IPS DF 6.9 (cell line): ENCODE results near the gene LPP.

ENCODE experiments used
- DNase-seq: peaks from one replicate; pipeline ENCODE4 v3.0.0-alpha.2; 2013; ENCODE audit warnings: low read depth, low spot score
- H3K27ac ChIP-seq: one replicate; pipeline ENCODE4 v1.5.1; 2013; ENCODE audit warnings: low read length, control low read depth
- H3K27me3 ChIP-seq: 2 replicates; pipeline ENCODE4 v1.6.1; 2013; ENCODE audit warnings: mild to moderate bottlenecking, low read length; ENCODE audit not compliant: control insufficient read depth, insufficient read depth
- H3K36me3 ChIP-seq: 2 replicates; pipeline ENCODE4 v1.6.1; 2013; ENCODE audit warnings: low read length; ENCODE audit not compliant: control insufficient read depth, insufficient read depth
- H3K4me1 ChIP-seq: 2 replicates; pipeline ENCODE4 v1.6.1; 2013; ENCODE audit warnings: low read length; ENCODE audit not compliant: control insufficient read depth, insufficient read depth
- H3K4me3 ChIP-seq: 2 replicates; pipeline ENCODE4 v1.5.1; 2013; ENCODE audit warnings: mild to moderate bottlenecking, low read length
- H3K9me3 ChIP-seq: 2 replicates; pipeline ENCODE4 v1.6.1; 2013; ENCODE audit warnings: low read length, inconsistent platforms; ENCODE audit not compliant: control insufficient read depth, insufficient read depth
- WGBS: extraction: QIAGEN DNeasy Blood & Tissue Kit; methylation state at CpG from one replicate; pipeline ENCODE4 v1.1.7; 2013; ENCODE audit warnings: mixed read lengths, missing lambda C conversion rate; ENCODE audit not compliant: insufficient read length, insufficient coverage; 5-methylcytosine and 5-hydroxymethylcytosine counted together

Gene LPP

DNA sequence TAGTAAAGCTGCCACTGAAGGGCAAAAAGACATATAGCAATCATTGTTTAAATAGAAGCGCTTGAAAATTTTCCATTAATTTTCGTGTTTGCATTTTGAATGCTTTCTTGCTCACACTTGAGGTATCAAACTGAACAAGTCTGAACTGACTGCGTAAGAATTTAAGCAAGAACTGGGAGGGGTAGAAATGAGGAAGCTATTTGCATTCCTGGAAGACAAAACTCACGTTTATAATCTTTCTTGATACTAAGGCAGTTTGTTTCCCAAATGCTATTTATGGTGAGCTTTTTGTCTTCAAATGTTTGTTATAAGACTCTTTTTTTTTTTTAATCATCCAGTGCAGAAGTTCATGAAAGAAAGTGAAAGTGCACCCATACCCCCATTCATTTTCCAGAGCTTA, 518.0 kb downstream of the LPP start:
- Histone ChIP-seq H3K27ac (no peak overlapping the region), H3K4me3 (no peak overlapping the region), H3K27me3 (no peaks in the 10 kb centered on the region), H3K4me1 (no peaks in the 10 kb centered on the region; the same call in 1 of the 2 replicates), H3K36me3 (no peaks in the 10 kb centered on the region), H3K9me3 (no peaks in the 10 kb centered on the region)
- DNase-seq = no peak
- WGBS = no CpG with 5 or more reads among the region's 4 CpGs

- Histone ChIP-seq H3K9me3 (no peaks in the 10 kb centered on the region), H3K4me1 (no peaks in the 10 kb centered on the region; the same call in 1 of the 2 replicates), H3K36me3 (no peaks in the 10 kb centered on the region), H3K4me3 (no peak overlapping the region), H3K27me3 (no peaks in the 10 kb centered on the region), H3K27ac (no peak overlapping the region)
- no CpG with 5 or more reads among the region's 4 CpGs for WGBS
- no peak for DNase-seq
Measured at GRCh38 chr3:188672840-188673239, 518.9 kb downstream of the LPP start.

GRCh38 chr3:188673646-188674186, 519.8 kb downstream of the LPP start:
- H3K9me3 ChIP-seq = no peaks in the 10 kb centered on the region
- H3K27me3 ChIP-seq = no peaks in the 10 kb centered on the region
- no peaks in the 10 kb centered on the region for H3K36me3 ChIP-seq
- no peak overlapping the region for H3K4me3 ChIP-seq
- DNase-seq = no peak
- H3K27ac ChIP-seq = no peak overlapping the region
- no CpG with 5 or more reads among the region's 1 CpG for WGBS
- H3K4me1 ChIP-seq = no peaks in the 10 kb centered on the region; the same call in 1 of the 2 replicates

GRCh38 chr3:188674595-188674994, 520.6 kb downstream of the LPP start:
- H3K27me3 ChIP-seq = no peaks in the 10 kb centered on the region
- no peak overlapping the region for H3K27ac ChIP-seq
- H3K9me3 ChIP-seq = no peaks in the 10 kb centered on the region
- no peak for DNase-seq
- WGBS = no CpG with 5 or more reads among the region's 3 CpGs
- no peak overlapping the region for H3K4me3 ChIP-seq
- no peaks in the 10 kb centered on the region; the same call in 1 of the 2 replicates for H3K4me1 ChIP-seq
- no peaks in the 10 kb centered on the region for H3K36me3 ChIP-seq

- Histone ChIP-seq H3K27me3 (no peaks in the 10 kb centered on the region), H3K36me3 (no peaks in the 10 kb centered on the region), H3K27ac (no peak overlapping the region), H3K4me3 (no peak overlapping the region), H3K9me3 (no peaks in the 10 kb centered on the region), H3K4me1 (no peaks in the 10 kb centered on the region; the same call in 1 of the 2 replicates)
- no peak for DNase-seq
- no CpG with 5 or more reads among the region's 1 CpG for WGBS
Measured at GRCh38 chr3:188677344-188677743, 523.4 kb downstream of the LPP start.

GRCh38 chr3:188680189-188680588, 526.2 kb downstream of the LPP start:
- WGBS = no CpG with 5 or more reads among the region's 1 CpG
- H3K4me1 ChIP-seq = no peaks in the 10 kb centered on the region
- no peak for DNase-seq
- H3K9me3 ChIP-seq = no peaks in the 10 kb centered on the region
- no peaks in the 10 kb centered on the region for H3K36me3 ChIP-seq
- H3K27me3 ChIP-seq = no peaks in the 10 kb centered on the region
- H3K4me3 ChIP-seq = no peak overlapping the region
- H3K27ac ChIP-seq = no peak overlapping the region

DNA sequence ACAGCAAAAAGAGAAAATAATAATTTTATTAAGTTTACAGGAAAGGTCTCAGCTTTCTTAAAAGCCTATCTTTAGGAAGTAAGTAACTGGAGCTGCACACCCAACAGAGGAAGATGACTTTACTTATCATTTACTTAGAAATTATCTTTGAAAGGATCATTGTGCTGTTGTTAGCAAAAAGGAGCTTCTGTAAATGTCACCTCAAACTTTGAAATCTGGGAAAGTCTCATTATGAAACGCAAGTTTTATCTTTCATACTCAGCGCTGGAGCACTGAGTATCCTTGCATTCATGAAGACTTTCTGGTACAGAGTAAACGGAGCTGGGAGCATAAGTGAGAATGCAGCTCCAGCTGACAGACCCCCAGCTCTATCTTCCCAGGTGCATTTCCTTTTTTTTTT, 526.6 kb downstream of the LPP start:
- DNase-seq = no peak
- Histone ChIP-seq H3K4me1 (no peaks in the 10 kb centered on the region), H3K9me3 (no peaks in the 10 kb centered on the region), H3K4me3 (no peak overlapping the region), H3K27me3 (no peaks in the 10 kb centered on the region), H3K36me3 (no peaks in the 10 kb centered on the region), H3K27ac (no peak overlapping the region)
- WGBS = no CpG with 5 or more reads among the region's 3 CpGs

DNA sequence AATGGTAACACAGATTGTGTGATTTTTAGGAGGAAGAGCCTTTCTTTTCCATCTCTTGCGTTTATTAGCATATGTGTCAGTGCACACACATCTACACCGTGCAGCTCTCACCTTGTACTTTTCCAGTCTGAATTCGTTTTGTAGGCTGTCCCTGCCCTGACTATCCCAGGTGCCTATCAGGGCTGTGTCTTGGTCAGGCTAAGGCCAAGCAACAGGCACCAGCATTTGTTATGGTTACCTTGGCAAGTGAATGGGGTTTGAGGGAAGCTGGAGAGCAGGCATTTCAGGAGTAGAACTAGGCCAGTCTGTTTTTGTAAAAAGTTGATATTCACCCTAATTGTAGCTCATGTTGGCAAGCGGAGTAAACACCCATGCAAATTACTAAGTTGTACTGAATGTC, 528.4 kb downstream of the LPP start:
- WGBS = no CpG with 5 or more reads among the region's 4 CpGs

DNA sequence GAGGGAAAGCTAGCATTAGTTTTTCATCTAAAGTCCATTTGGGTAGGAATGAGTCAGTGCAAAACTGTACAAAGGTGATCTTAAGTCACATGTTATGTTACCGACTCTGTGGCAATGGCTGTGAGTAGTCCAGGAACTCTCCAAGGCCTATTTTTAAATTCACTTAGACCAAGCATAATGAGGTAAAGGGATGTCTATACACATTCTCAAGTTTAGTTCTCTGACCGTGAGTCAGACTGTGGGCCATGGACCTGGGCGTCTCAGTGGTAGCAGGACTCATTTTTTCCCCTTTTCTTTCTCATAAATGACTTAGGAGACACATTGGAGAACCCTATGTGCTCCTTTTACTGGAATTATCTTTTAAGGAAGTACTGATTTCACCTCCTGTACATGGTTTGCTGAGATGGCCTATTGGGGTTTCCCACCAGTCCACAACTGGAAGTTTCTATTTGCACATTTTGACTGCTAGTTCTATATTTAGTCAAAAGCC, 529.1 kb downstream of the LPP start:
- Histone ChIP-seq H3K4me3 (no peak overlapping the region), H3K27ac (no peak overlapping the region), H3K4me1 (peaks cover 1% of the 10 kb centered on the region; the same call in 1 of the 2 replicates), H3K27me3 (no peaks in the 10 kb centered on the region), H3K36me3 (no peaks in the 10 kb centered on the region), H3K9me3 (no peaks in the 10 kb centered on the region)
- DNase-seq = no peak
- WGBS = no CpG with 5 or more reads among the region's 3 CpGs

More for the DNA sequence above, 528.4 kb downstream of the LPP start:
- H3K36me3 ChIP-seq = no peaks in the 10 kb centered on the region
- H3K4me3 ChIP-seq = no peak overlapping the region
- DNase-seq = no peak
- no peaks in the 10 kb centered on the region for H3K27me3 ChIP-seq
- H3K9me3 ChIP-seq = no peaks in the 10 kb centered on the region
- peaks cover 1% of the 10 kb centered on the region; the same call in 1 of the 2 replicates for H3K4me1 ChIP-seq
- H3K27ac ChIP-seq = no peak overlapping the region

DNA sequence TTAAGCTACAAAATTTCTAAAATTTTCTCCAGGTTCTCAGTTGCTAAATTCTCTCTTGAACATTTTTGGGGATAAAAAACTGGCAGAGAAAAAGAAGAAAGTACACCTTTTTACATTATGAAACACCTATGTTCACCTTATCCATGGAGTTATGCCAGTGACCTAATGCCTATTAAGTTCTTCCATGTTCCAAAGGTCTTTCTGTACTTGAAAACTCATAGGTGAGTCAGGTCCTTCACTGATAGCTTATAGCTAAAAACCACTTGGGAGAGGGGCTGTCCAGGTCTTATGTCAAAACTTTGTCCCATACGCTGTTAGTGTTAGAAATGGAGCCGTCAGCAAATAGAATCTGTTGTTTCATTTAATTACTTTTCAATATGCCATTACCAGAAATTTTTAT, 530.3 kb downstream of the LPP start:
- no peak overlapping the region for H3K4me3 ChIP-seq
- no CpG with 5 or more reads among the region's 2 CpGs for WGBS
- no peak overlapping the region for H3K27ac ChIP-seq
- H3K36me3 ChIP-seq = no peaks in the 10 kb centered on the region
- no peaks in the 10 kb centered on the region for H3K9me3 ChIP-seq
- H3K4me1 ChIP-seq = peaks cover 1% of the 10 kb centered on the region; the same call in 1 of the 2 replicates
- H3K27me3 ChIP-seq = no peaks in the 10 kb centered on the region
- DNase-seq = no peak

DNA sequence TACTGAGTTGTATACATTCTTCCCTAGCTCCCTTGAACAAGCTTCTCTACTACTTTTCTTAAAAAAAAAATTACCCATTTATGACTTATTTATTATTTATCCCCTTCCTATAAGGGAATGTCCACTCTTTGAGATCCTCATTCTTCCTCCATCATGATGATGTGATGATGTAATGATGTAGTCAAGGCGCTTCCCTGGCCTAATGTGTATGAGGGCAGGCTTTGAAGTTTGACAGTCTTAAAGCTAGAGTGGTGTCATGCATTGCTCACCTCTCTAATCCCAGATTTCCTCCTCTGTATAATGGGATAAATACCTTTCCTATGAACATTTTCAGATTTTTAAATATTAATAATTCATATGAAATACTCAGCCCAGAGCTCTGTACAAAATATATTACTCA, 531.8 kb downstream of the LPP start:
- H3K4me3 ChIP-seq = no peak overlapping the region
- no peak for DNase-seq
- no peaks in the 10 kb centered on the region for H3K9me3 ChIP-seq
- no CpG with 5 or more reads among the region's 1 CpG for WGBS
- H3K36me3 ChIP-seq = no peaks in the 10 kb centered on the region
- H3K4me1 ChIP-seq = peaks cover 1% of the 10 kb centered on the region; the same call in 1 of the 2 replicates
- no peaks in the 10 kb centered on the region for H3K27me3 ChIP-seq
- no peak overlapping the region for H3K27ac ChIP-seq
